Breast epithelium (tissue), 4 donors: ENCODE measurements around the gene HPN. TPM values are rescaled to one million over a fixed set of nuclear protein-coding genes. Genes with fewer than 3 reads are reported as not detected.
A peak's percentile ranks its signal among the peaks of the same experiment; 100 is the strongest.

Source experiments
- DNase-seq, 2 donors: peaks; one replicate each; pipeline ENCODE4 v3.0.0-alpha.2; 2019; ENCODE audit warnings: low spot score in 2 of 2
- H3K27ac ChIP-seq, 2 donors: fragments of 200-600 bp; sonication (generic) in 1 of 2; one replicate each; pipeline ENCODE4 v1.5.1; 2016 to 2019; ENCODE audit warnings: mild to moderate bottlenecking in 1 of 2
- H3K27me3 ChIP-seq, 2 donors: fragments of 200-600 bp; sonication (generic) in 1 of 2; one replicate each; pipeline versions ENCODE4 v1.5.1 to v1.6.0; 2017 to 2019; ENCODE audit warnings: control low read depth in 1 of 2, mild to moderate bottlenecking in 1 of 2
- H3K36me3 ChIP-seq: fragments of 200-600 bp; one replicate; pipeline ENCODE4 v1.5.1; 2019
- H3K4me1 ChIP-seq, 2 donors: fragments of 200-600 bp; sonication (generic); one replicate each; pipeline ENCODE4 v1.5.1; 2016 to 2019; ENCODE audit warnings: control low read depth in 1 of 2
- H3K4me3 ChIP-seq, 3 donors: fragments of 200-600 bp; sonication (generic); 1 replicate in 2 of 3; 2 replicates in 1 of 3; pipeline ENCODE4 v1.5.1; 2016 to 2019; ENCODE audit warnings: mild to moderate bottlenecking in 3 of 3, moderate library complexity in 2 of 3
- H3K9me3 ChIP-seq, 2 donors: fragments of 200-600 bp; sonication (generic) in 1 of 2; one replicate each; pipeline ENCODE4 v1.5.1; 2016 to 2019; ENCODE audit warnings: control low read depth in 1 of 2
- CTCF ChIP-seq, 3 donors: fragments of 450-650 bp; IDR thresholded peaks; one replicate each; pipeline ENCODE4 v1.5.1; 2016 to 2017; ENCODE audit warnings: antibody characterized with exemption in 3 of 3, mild to moderate bottlenecking in 3 of 3, moderate library complexity in 3 of 3
- POLR2A ChIP-seq: fragments of 450-650 bp; IDR thresholded peaks from one replicate; pipeline ENCODE4 v1.6.1; 2016; ENCODE audit warnings: antibody characterized with exemption, mild to moderate bottlenecking, moderate library complexity
- POLR2AphosphoS5 ChIP-seq, 3 donors: sonication (generic); formaldehyde crosslinking; IDR thresholded peaks; one replicate each; pipeline ENCODE4 v1.6.1; 2017; ENCODE audit warnings: antibody characterized with exemption in 3 of 3
- intact Hi-C: fragments of 100-400 bp; cut with DNase I; formaldehyde crosslinking; loops from one replicate; pipeline ENCODE4 v1.15.1; 2023; ENCODE audit warnings: low total_unique reads
- total RNA-seq, 3 donors: library from RNA; depleted of rRNA; stranded (reverse); fragments of >200 nt; gene quantifications; one replicate each; pipeline ENCODE4 v1.1.0, GENCODE V29; 2016

Gene HPN
- total RNA-seq, 3 donors from 2014 or later: 1.8 to 18.0 (median 8.5) TPM

GRCh38 chr19:35029737-35030256 lies 11.7 kb upstream of the HPN start:
- TF ChIP-seq POLR2A (no peak), CTCF (IDR thresholded peaks at IDR 0.05) (no peak)

GRCh38 chr19:35030257-35031071 lies 11.1 kb upstream of the HPN start, which contains the start of gene SCN1B:
Gene SCN1B, plus strand, starts transcription at chr19:35030470. Its CDS starts 351 bp downstream, at chr19:35030821.
- peak within 1 kb of the TSS; percentile 59 to 87 (median 61) for H3K4me3 ChIP-seq
- H3K4me1 ChIP-seq: peaks cover 0 to 4% of the 10 kb centered on the region in 2 donors
- H3K9me3 ChIP-seq: no peaks in the 10 kb centered on the region
- TF ChIP-seq POLR2AphosphoS5 (IDR thresholded peaks at IDR 0.05): no peak
- TF ChIP-seq CTCF (IDR thresholded peaks at IDR 0.05): peak in 1 of 3 donors; percentile 16
- H3K27me3 ChIP-seq: no peaks in the 10 kb centered on the region
- DNase-seq: no peak
- H3K27ac ChIP-seq: peak within 1 kb of the TSS in 1 of 2 donors; percentile 55
- intact Hi-C loops: no loop called here
- peaks cover 5% of the 10 kb centered on the region for H3K36me3 ChIP-seq

More at GRCh38 chr19:35029737-35030256, 11.7 kb upstream of the HPN start:
- Histone ChIP-seq H3K36me3 (peaks cover 5% of the 10 kb centered on the region), H3K27ac (peak overlapping the region in 1 of 2 donors; percentile 43), H3K9me3 (no peaks in the 10 kb centered on the region), H3K4me3 (peak overlapping the region; percentile 59 to 87 (median 61)), H3K4me1 (peaks cover 0 to 4% of the 10 kb centered on the region in 2 donors), H3K27me3 (no peaks in the 10 kb centered on the region)
- intact Hi-C loops: no loop called here
- no peak for DNase-seq

- peaks cover 0 to 4% of the 10 kb centered on the region in 2 donors for H3K4me1 ChIP-seq
- H3K9me3 ChIP-seq: no peaks in the 10 kb centered on the region
- no peak for TF ChIP-seq CTCF (IDR thresholded peaks at IDR 0.05)
- TF ChIP-seq POLR2A: no peak
- no peak for TF ChIP-seq POLR2AphosphoS5 (IDR thresholded peaks at IDR 0.05)
- peaks cover 4% of the 10 kb centered on the region for H3K36me3 ChIP-seq
- H3K4me3 ChIP-seq: peak overlapping the region; percentile 59 to 87 (median 61)
- H3K27me3 ChIP-seq: no peaks in the 10 kb centered on the region
- intact Hi-C loops: no loop called here
- DNase-seq: no peak
- H3K27ac ChIP-seq: peak overlapping the region in 1 of 2 donors; percentile 55
Observed at GRCh38 chr19:35031072-35031881, 10.2 kb upstream of the HPN start.

GRCh38 chr19:35032356-35032865 lies 9.1 kb upstream of the HPN start:
- intact Hi-C loops: no loop called here
- H3K36me3 ChIP-seq: no peaks in the 10 kb centered on the region
- no peak overlapping the region for H3K27ac ChIP-seq
- H3K4me1 ChIP-seq: peaks cover 0 to 4% of the 10 kb centered on the region in 2 donors
- H3K27me3 ChIP-seq: no peaks in the 10 kb centered on the region
- TF ChIP-seq POLR2A: no peak
- TF ChIP-seq CTCF (IDR thresholded peaks at IDR 0.05): no peak
- TF ChIP-seq POLR2AphosphoS5 (IDR thresholded peaks at IDR 0.05): no peak
- no peak for DNase-seq
- H3K4me3 ChIP-seq: no peak overlapping the region
- H3K9me3 ChIP-seq: no peaks in the 10 kb centered on the region
